T-helper 1 cell treated with Interleukin-12 subunit alpha and Interleukin-12 subunit beta and Interleukin-4 antibody, amounts not matched to agents 30 ng/mL and 1 ng/mL, for 36 hours (primary cell): ENCODE data around the gene MAEA. TPM values are rescaled to one million over a fixed set of nuclear protein-coding genes. Genes with fewer than 3 reads are reported as not detected.

Experiments
- total RNA-seq: library from RNA; stranded (reverse); gene quantifications from 2 replicates; pipeline ENCODE4 v1.2.3, GENCODE V29; 2022

The MAEA gene
- total RNA-seq, 1 donor from 2014 or later = 73.4 TPM

Other genes with a start within 250 kb of the MAEA start
- 2.1 and 2.6 TPM in 2 replicates for gene RNF212, start 176.3 kb upstream of the MAEA start, total RNA-seq
- gene SPON2, start 117.3 kb upstream of the MAEA start, total RNA-seq = 14.0 and 16.5 TPM in 2 replicates
- gene CTBP1, start 40.8 kb upstream of the MAEA start, total RNA-seq = 216 and 225 TPM in 2 replicates
- gene UVSSA, start 57.3 kb downstream of the MAEA start, total RNA-seq = 23.3 and 25.4 TPM in 2 replicates
- gene NKX1-1, start 116.6 kb downstream of the MAEA start, total RNA-seq = not detected in 2 replicates